Measurements from ENCODE around the gene COL6A1. TPM values are rescaled to one million over a fixed set of nuclear protein-coding genes. Genes with fewer than 3 reads are reported as not detected.

The COL6A1 gene
- total and polyA plus RNA-seq, 2 donors (not counting 3 experiments of a cell fraction or from before 2014, with no cell fraction given): 30.1 to 42.4 TPM

GRCh38 chr21:45990741-45991605 lies 9.4 kb downstream of the COL6A1 start:
- dilution Hi-C loops (cut with MboI; ENCODE audit: extremely low pct_ligation_motif_present, low sequenced_read_pairs): no loop called here
- no TSS peak for BruUV-seq (replicated peaks)
- FAIRE-seq: no peak
- Histone ChIP-seq H3K4me2 (ENCODE audit: insufficient read depth, low read length) (no peak overlapping the region), H3K4me1 (ENCODE audit: control insufficient read depth, extremely low read depth, insufficient read depth, low read length) (no peaks in the 10 kb centered on the region), H3K9ac (replicated peaks; ENCODE audit: extremely low read depth, insufficient read depth, low read length) (no peak overlapping the region), H3K79me2 (ENCODE audit: control insufficient read depth, insufficient read depth, low read length) (no peaks in the 10 kb centered on the region), H3K27ac (ENCODE audit: insufficient read depth, low read depth, low read length) (no peak overlapping the region), H4K20me1 (replicated peaks; ENCODE audit: control insufficient read depth, extremely low read depth, insufficient read depth, low read length) (no peaks in the 10 kb centered on the region), H3K36me3 (ENCODE audit: control insufficient read depth in 2 of 2, extremely low read depth in 1 of 2, insufficient read depth in 2 of 2, low read length in 2 of 2) (no peaks in the 10 kb centered on the region), H2AFZ (ENCODE audit: low read depth, low read length) (no peak overlapping the region), H3K9me1 (replicated peaks; ENCODE audit: control insufficient read depth, extremely low read depth, insufficient read depth, low read length) (no peaks in the 10 kb centered on the region), H3K27me3 (ENCODE audit: control insufficient read depth in 2 of 2, insufficient read depth in 2 of 2, low read length in 2 of 2) (no peaks in the 10 kb centered on the region), H3K9me3 (replicated peaks; ENCODE audit: control insufficient read depth, insufficient read depth, low read length) (no peaks in the 10 kb centered on the region), H3K4me3 (replicated peaks in 1 of 3; ENCODE audit: insufficient read depth in 1 of 3, low read depth in 1 of 3, low read length in 3 of 3) (no peak overlapping the region)
- TF ChIP-seq CTCF (IDR thresholded peaks at IDR 0.05; ENCODE audit: extremely low read depth in 1 of 2, insufficient read depth in 1 of 2, low read depth in 1 of 2, low read length in 2 of 2): no peak
- TF ChIP-seq, protein P1, sequence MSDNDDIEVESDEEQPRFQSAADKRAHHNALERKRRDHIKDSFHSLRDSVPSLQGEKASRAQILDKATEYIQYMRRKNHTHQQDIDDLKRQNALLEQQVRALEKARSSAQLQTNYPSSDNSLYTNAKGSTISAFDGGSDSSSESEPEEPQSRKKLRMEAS (IDR thresholded peaks at IDR 0.05; ENCODE audit: insufficient read depth, insufficient read length): no peak
- TF ChIP-seq FOS (IDR thresholded peaks at IDR 0.05; ENCODE audit: borderline replicate concordance, insufficient read depth, low read length): no peak
- TF ChIP-seq GATA2 (IDR thresholded peaks at IDR 0.05; ENCODE audit: insufficient read depth, insufficient read length, low read depth, low read length): no peak
- no peak for TF ChIP-seq MYC (IDR thresholded peaks at IDR 0.05; ENCODE audit: low read depth, low read length)
- no peak for TF ChIP-seq JUN (IDR thresholded peaks at IDR 0.05; ENCODE audit: borderline replicate concordance, insufficient read depth, insufficient read length, low read depth)
- no peak for TF ChIP-seq POLR2A (IDR thresholded peaks at IDR 0.05; ENCODE audit: low read depth, low read length)
- TF ChIP-seq POLR2AphosphoS5 (IDR thresholded peaks at IDR 0.05; ENCODE audit: insufficient read depth, low read depth, low read length): no peak
- TF ChIP-seq EZH2 (IDR thresholded peaks at IDR 0.05; ENCODE audit: borderline replicate concordance, low read depth, low read length, severe bottlenecking): no peak
- ChIA-PET POLR2A (no interaction called here), CTCF (no interaction called here)
- intact Hi-C loops (cut with micrococcal nuclease): no loop called here
- DNase-seq (ENCODE audit: low read depth, low spot score): no peak

All from endothelial cell of umbilical vein (primary cell).